Measurements from ENCODE around the gene ASRGL1.

DNA sequence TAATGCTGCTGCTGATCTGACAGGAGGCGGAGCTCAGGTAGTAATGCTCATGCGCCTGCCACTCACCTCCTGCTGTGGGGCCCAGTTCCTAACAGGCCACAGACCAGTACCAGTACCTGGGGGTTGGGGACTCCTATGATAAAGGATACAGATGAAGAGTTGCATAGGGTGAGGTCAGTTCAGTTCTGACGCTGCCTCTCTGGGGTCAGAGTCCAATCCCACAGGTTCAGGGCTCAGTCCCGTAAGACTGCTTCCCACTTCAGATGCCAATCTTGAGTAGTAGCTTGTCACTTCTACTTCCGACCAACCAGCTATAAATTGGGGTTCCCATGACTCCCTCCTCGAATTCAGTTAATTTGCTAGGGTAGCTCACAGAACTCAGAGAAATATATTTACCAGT is 8.6 kb downstream of the ASRGL1 start:
- TF ChIP-seq CTCF (conservative IDR thresholded peaks at IDR 0.05; ENCODE audit: low read length) (no peak), EZH2phosphoT487 (IDR thresholded peaks at IDR 0.05; ENCODE audit: borderline replicate concordance) (no peak)
